Mammary epithelial cell (primary cell): ENCODE data around the gene IKZF4.

Experiments
- CTCF ChIP-seq, 2 donors: IDR thresholded peaks in 1 of 2; conservative IDR thresholded peaks in 1 of 2; 2 replicates each; pipeline ENCODE4 v1.5.1; 2011 to 2012; ENCODE audit warnings: inconsistent platforms in 2 of 2, low read length in 2 of 2, mild to moderate bottlenecking in 2 of 2, control low read depth in 1 of 2, low read depth in 1 of 2; ENCODE audit not compliant: insufficient read depth in 1 of 2; ENCODE audit errors: extremely low read depth in 1 of 2
- EZH2 ChIP-seq: IDR thresholded peaks from 2 replicates; pipeline ENCODE4 v1.6.1; 2012; ENCODE audit warnings: low read length, inconsistent platforms, borderline replicate concordance

- TF ChIP-seq CTCF (conservative IDR thresholded peaks at IDR 0.05 in 1 of 2, IDR thresholded peaks at IDR 0.05 in 1 of 2; ENCODE audit: extremely low read depth in 1 of 2, insufficient read depth in 1 of 2, low read depth in 1 of 2, low read length in 2 of 2) (no peak), EZH2 (no peak)
Observed at GRCh38 chr12:56040963-56041551, 20.2 kb downstream of the IKZF4 start.
